ENCODE measurements around the gene CHST6.

DNA sequence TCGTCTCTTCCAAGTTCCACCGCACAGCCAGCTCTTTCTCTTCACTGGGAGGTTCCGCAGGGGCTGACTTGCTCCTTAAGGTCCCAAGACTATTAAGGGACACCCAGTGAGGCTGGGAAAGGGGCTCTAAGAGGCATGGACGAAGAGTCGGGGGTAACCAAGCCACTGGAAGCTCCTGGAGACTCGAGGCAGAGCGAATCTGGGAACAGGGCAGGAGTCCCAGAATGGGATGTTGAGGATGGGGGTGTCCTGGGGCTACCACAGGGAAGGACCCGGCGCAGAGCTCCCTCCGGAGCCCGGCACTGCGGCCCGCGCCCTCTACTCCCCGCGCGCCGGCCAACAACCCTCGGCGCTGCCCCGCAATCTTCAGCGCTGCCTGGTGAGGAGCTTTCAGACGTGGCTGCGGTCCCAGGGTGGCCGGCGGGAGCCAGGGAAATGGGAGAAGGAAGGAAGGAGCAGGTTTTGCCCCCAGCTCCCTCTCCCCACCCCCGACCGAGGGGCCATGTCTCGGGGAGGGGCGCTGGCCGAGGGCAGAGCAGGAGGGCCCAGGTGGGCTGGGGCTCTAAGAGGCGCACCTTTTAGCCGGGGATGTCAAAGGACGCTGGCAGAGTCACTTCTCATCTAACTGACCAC is 40.1 kb upstream of the CHST6 start:
- TF ChIP-seq, protein P1, sequence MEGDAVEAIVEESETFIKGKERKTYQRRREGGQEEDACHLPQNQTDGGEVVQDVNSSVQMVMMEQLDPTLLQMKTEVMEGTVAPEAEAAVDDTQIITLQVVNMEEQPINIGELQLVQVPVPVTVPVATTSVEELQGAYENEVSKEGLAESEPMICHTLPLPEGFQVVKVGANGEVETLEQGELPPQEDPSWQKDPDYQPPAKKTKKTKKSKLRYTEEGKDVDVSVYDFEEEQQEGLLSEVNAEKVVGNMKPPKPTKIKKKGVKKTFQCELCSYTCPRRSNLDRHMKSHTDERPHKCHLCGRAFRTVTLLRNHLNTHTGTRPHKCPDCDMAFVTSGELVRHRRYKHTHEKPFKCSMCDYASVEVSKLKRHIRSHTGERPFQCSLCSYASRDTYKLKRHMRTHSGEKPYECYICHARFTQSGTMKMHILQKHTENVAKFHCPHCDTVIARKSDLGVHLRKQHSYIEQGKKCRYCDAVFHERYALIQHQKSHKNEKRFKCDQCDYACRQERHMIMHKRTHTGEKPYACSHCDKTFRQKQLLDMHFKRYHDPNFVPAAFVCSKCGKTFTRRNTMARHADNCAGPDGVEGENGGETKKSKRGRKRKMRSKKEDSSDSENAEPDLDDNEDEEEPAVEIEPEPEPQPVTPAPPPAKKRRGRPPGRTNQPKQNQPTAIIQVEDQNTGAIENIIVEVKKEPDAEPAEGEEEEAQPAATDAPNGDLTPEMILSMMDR (IDR thresholded peaks at IDR 0.05): no peak
- no peak for TF ChIP-seq EP300 (IDR thresholded peaks at IDR 0.05)
- TF ChIP-seq POLR2A (IDR thresholded peaks at IDR 0.05): no peak

All from gastroesophageal sphincter (tissue), 3 donors.